ENCODE measurements around the gene CCL19. TPM values are rescaled to one million over a fixed set of nuclear protein-coding genes. Genes with fewer than 3 reads are reported as not detected.
"Not testable (repeated sequence)": the region's sequence is repeated elsewhere in the genome, so short reads cannot be mapped to it uniquely, and the experiment has no call there.

Gene CCL19
- polyA plus RNA-seq (2013) = not detected in 2 replicates

GRCh38 chr9:34690983-34691935, at the start of gene CCL19:
CCL19 (minus strand) TSS chr9:34691276; CDS start chr9:34691139, 137 bp downstream.
- Histone ChIP-seq H3K79me1 (ENCODE audit: low read length) (no peaks in the 10 kb centered on the region), H4K12ac (ENCODE audit: low read depth, low read length) (no peak within 1 kb of the TSS), H3K14ac (ENCODE audit: low read length) (no peak within 1 kb of the TSS), H3K4me3 (ENCODE audit: low read depth, low read length) (no peak within 1 kb of the TSS), H3K9me3 (ENCODE audit: insufficient read depth, low read depth, low read length) (no peaks in the 10 kb centered on the region), H3K4me1 (ENCODE audit: control insufficient read depth in 1 of 2, insufficient read depth in 2 of 2, low read length in 2 of 2) (no peaks in the 10 kb centered on the region), H3K4me2 (ENCODE audit: low read length) (no peak within 1 kb of the TSS), H2AK5ac (ENCODE audit: low read length) (no peak within 1 kb of the TSS), H2BK120ac (ENCODE audit: insufficient read depth, low read length, poor library complexity) (no peak within 1 kb of the TSS), H2AFZ (ENCODE audit: insufficient read depth, low read length, poor library complexity) (no peak within 1 kb of the TSS), H3K79me2 (ENCODE audit: control insufficient read depth, insufficient read depth, low read length, poor library complexity) (no peaks in the 10 kb centered on the region), H4K91ac (ENCODE audit: low read depth, low read length) (no peak within 1 kb of the TSS), H3K18ac (ENCODE audit: low read length) (no peak within 1 kb of the TSS), H2BK12ac (ENCODE audit: low read length) (no peak within 1 kb of the TSS), H3K23ac (ENCODE audit: low read length) (no peak within 1 kb of the TSS), H3K4ac (ENCODE audit: low read depth, low read length) (no peak within 1 kb of the TSS), H3K9ac (ENCODE audit: low read length) (no peak within 1 kb of the TSS), H4K8ac (ENCODE audit: low read depth, low read length) (no peak within 1 kb of the TSS), H3K27me3 (ENCODE audit: insufficient read depth, low read length) (no peaks in the 10 kb centered on the region), H2BK5ac (ENCODE audit: low read depth, low read length, poor library complexity) (no peak within 1 kb of the TSS), H3K36me3 (ENCODE audit: control insufficient read depth in 1 of 2, insufficient read depth in 2 of 2, low read length in 2 of 2) (no peaks in the 10 kb centered on the region), H3K27ac (ENCODE audit: low read depth, low read length) (no peak within 1 kb of the TSS)
- WGBS (ENCODE audit: extremely low coverage, insufficient coverage, insufficient read length) = no CpG with 5 or more reads among the region's 6 CpGs
- DNase-seq = no peak

GRCh38 chr9:34740176-34740575, 49.1 kb upstream of the CCL19 start:
- H3K36me3 ChIP-seq (ENCODE audit: control insufficient read depth in 1 of 2, insufficient read depth in 2 of 2, low read length in 2 of 2); H3K9me3 ChIP-seq (ENCODE audit: insufficient read depth, low read depth, low read length); DNase-seq; H3K9ac ChIP-seq (ENCODE audit: low read length); H3K4me1 ChIP-seq (ENCODE audit: control insufficient read depth in 1 of 2, insufficient read depth in 2 of 2, low read length in 2 of 2); H3K27ac ChIP-seq (ENCODE audit: low read depth, low read length); H3K23ac ChIP-seq (ENCODE audit: low read length); H2BK5ac ChIP-seq (ENCODE audit: low read depth, low read length, poor library complexity); H3K4me3 ChIP-seq (ENCODE audit: low read depth, low read length); H3K4ac ChIP-seq (ENCODE audit: low read depth, low read length); H3K79me2 ChIP-seq (ENCODE audit: control insufficient read depth, insufficient read depth, low read length, poor library complexity); H3K18ac ChIP-seq (ENCODE audit: low read length); H3K4me2 ChIP-seq (ENCODE audit: low read length); H2BK12ac ChIP-seq (ENCODE audit: low read length); H3K27me3 ChIP-seq (ENCODE audit: insufficient read depth, low read length); H3K14ac ChIP-seq (ENCODE audit: low read length); H2BK120ac ChIP-seq (ENCODE audit: insufficient read depth, low read length, poor library complexity); H3K79me1 ChIP-seq (ENCODE audit: low read length); H2AK5ac ChIP-seq (ENCODE audit: low read length); H4K12ac ChIP-seq (ENCODE audit: low read depth, low read length); H4K8ac ChIP-seq (ENCODE audit: low read depth, low read length); H4K91ac ChIP-seq (ENCODE audit: low read depth, low read length); H2AFZ ChIP-seq (ENCODE audit: insufficient read depth, low read length, poor library complexity): not testable (repeated sequence)
- no CpG with 5 or more reads among the region's 27 CpGs for WGBS (ENCODE audit: extremely low coverage, insufficient coverage, insufficient read length)

- no peaks in the 10 kb centered on the region for H3K27me3 ChIP-seq (ENCODE audit: insufficient read depth, low read length)
- no peak overlapping the region for H3K18ac ChIP-seq (ENCODE audit: low read length)
- DNase-seq = no peak
- no peaks in the 10 kb centered on the region for H3K79me2 ChIP-seq (ENCODE audit: control insufficient read depth, insufficient read depth, low read length, poor library complexity)
- H3K79me1 ChIP-seq (ENCODE audit: low read length) = no peaks in the 10 kb centered on the region
- no peak overlapping the region for H2AFZ ChIP-seq (ENCODE audit: insufficient read depth, low read length, poor library complexity)
- H2AK5ac ChIP-seq (ENCODE audit: low read length) = no peak overlapping the region
- H3K36me3 ChIP-seq (ENCODE audit: control insufficient read depth in 1 of 2, insufficient read depth in 2 of 2, low read length in 2 of 2) = no peaks in the 10 kb centered on the region
- no peak overlapping the region for H2BK12ac ChIP-seq (ENCODE audit: low read length)
- H2BK5ac ChIP-seq (ENCODE audit: low read depth, low read length, poor library complexity) = no peak overlapping the region
- no peak overlapping the region for H3K4me2 ChIP-seq (ENCODE audit: low read length)
- no peak overlapping the region for H4K91ac ChIP-seq (ENCODE audit: low read depth, low read length)
- H3K4me1 ChIP-seq (ENCODE audit: control insufficient read depth in 1 of 2, insufficient read depth in 2 of 2, low read length in 2 of 2) = no peaks in the 10 kb centered on the region
- H2BK120ac ChIP-seq (ENCODE audit: insufficient read depth, low read length, poor library complexity) = no peak overlapping the region
- no peak overlapping the region for H3K9ac ChIP-seq (ENCODE audit: low read length)
- H3K14ac ChIP-seq (ENCODE audit: low read length) = no peak overlapping the region
- H4K12ac ChIP-seq (ENCODE audit: low read depth, low read length) = no peak overlapping the region
- H3K4ac ChIP-seq (ENCODE audit: low read depth, low read length) = no peak overlapping the region
- WGBS (ENCODE audit: extremely low coverage, insufficient coverage, insufficient read length) = no CpG with 5 or more reads among the region's 6 CpGs
- no peak overlapping the region for H3K23ac ChIP-seq (ENCODE audit: low read length)
- H3K9me3 ChIP-seq (ENCODE audit: insufficient read depth, low read depth, low read length) = no peaks in the 10 kb centered on the region
- H3K27ac ChIP-seq (ENCODE audit: low read depth, low read length) = no peak overlapping the region
- H4K8ac ChIP-seq (ENCODE audit: low read depth, low read length) = no peak overlapping the region
- no peak overlapping the region for H3K4me3 ChIP-seq (ENCODE audit: low read depth, low read length)
These were observed 46.7 kb upstream of the CCL19 start for GRCh38 chr9:34737677-34738260.

- H3K4ac ChIP-seq (ENCODE audit: low read depth, low read length) = no peak overlapping the region
- H3K4me3 ChIP-seq (ENCODE audit: low read depth, low read length) = no peak overlapping the region
- no peaks in the 10 kb centered on the region for H3K4me1 ChIP-seq (ENCODE audit: control insufficient read depth in 1 of 2, insufficient read depth in 2 of 2, low read length in 2 of 2)
- no peak overlapping the region for H2BK12ac ChIP-seq (ENCODE audit: low read length)
- H3K27me3 ChIP-seq (ENCODE audit: insufficient read depth, low read length) = no peaks in the 10 kb centered on the region
- H3K27ac ChIP-seq (ENCODE audit: low read depth, low read length) = no peak overlapping the region
- H3K9me3 ChIP-seq (ENCODE audit: insufficient read depth, low read depth, low read length) = no peaks in the 10 kb centered on the region
- H3K23ac ChIP-seq (ENCODE audit: low read length) = no peak overlapping the region
- H4K8ac ChIP-seq (ENCODE audit: low read depth, low read length) = no peak overlapping the region
- no peak overlapping the region for H3K9ac ChIP-seq (ENCODE audit: low read length)
- no peak overlapping the region for H4K91ac ChIP-seq (ENCODE audit: low read depth, low read length)
- H3K79me2 ChIP-seq (ENCODE audit: control insufficient read depth, insufficient read depth, low read length, poor library complexity) = no peaks in the 10 kb centered on the region
- H3K14ac ChIP-seq (ENCODE audit: low read length) = no peak overlapping the region
- H3K36me3 ChIP-seq (ENCODE audit: control insufficient read depth in 1 of 2, insufficient read depth in 2 of 2, low read length in 2 of 2) = no peaks in the 10 kb centered on the region
- no peak overlapping the region for H2AFZ ChIP-seq (ENCODE audit: insufficient read depth, low read length, poor library complexity)
- no peak overlapping the region for H3K4me2 ChIP-seq (ENCODE audit: low read length)
- no peak for DNase-seq
- no peak overlapping the region for H2BK120ac ChIP-seq (ENCODE audit: insufficient read depth, low read length, poor library complexity)
- no peak overlapping the region for H4K12ac ChIP-seq (ENCODE audit: low read depth, low read length)
- H2BK5ac ChIP-seq (ENCODE audit: low read depth, low read length, poor library complexity) = no peak overlapping the region
- no peaks in the 10 kb centered on the region for H3K79me1 ChIP-seq (ENCODE audit: low read length)
- no peak overlapping the region for H3K18ac ChIP-seq (ENCODE audit: low read length)
- no peak overlapping the region for H2AK5ac ChIP-seq (ENCODE audit: low read length)
These were observed 43.6 kb upstream of the CCL19 start for GRCh38 chr9:34734720-34735119.

Data from trophoblast cell (in vitro differentiated cells and primary cell).